SKM-1 treated with dmso at 0.1 percent for 144 hours (cell line): ENCODE data around the gene MYO18A.
"Not testable (repeated sequence)": the region's sequence is repeated elsewhere in the genome, so short reads cannot be mapped to it uniquely, and the experiment has no call there.

Experiments
- DNase-seq: peaks from one replicate; lab custom pipeline; 2025; ENCODE audit not compliant: unreplicated experiment; lab: John Stamatoyannopoulos, UW

Gene MYO18A

GRCh38 chr17:29108823-29109476, 71.2 kb downstream of the MYO18A start:
- DNase-seq = no peak

GRCh38 chr17:29107933-29108822, 72.0 kb downstream of the MYO18A start:
- DNase-seq = no peak

DNA sequence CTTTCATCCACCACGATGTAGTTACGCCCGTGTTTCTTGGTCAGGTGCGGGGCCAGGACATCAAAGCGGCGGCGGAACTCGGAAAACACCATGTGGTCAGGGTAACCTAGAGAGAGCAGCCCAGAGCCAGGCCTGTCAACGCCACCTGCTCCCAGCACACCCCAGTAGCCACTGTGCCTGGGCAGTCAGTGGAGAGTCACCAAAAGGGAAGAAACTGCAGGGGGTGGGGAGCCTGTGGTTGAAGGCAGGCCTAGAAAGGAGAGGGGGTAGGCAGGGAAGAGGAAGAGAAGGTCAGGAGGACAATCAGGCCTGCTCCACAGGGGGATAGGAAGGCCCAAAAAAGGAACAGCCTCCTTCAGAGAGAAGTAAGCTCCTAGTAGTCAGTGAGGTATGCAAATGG, 73.1 kb downstream of the MYO18A start:
- DNase-seq = peak; percentile 40

DNA sequence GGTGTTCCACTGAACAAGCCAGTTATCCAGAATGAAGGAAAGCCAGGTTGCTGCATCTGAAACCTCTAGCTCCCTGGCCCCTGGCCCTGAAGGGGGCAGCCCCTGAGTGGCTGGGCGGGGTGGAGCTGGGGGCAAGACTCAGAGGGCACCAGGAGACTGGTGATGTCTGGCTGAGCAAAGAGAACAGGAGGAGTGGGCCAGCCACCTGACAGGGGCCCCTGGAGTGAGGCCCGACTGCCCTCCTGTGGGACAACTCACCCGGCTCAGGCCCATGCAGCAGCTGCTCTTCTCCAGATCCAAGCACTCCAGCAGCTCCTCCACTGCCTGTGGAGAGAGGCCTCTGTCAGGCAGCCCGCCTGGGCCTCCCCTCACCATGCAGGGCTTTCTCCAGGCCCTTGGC, 76.9 kb downstream of the MYO18A start:
- DNase-seq = no peak

DNA sequence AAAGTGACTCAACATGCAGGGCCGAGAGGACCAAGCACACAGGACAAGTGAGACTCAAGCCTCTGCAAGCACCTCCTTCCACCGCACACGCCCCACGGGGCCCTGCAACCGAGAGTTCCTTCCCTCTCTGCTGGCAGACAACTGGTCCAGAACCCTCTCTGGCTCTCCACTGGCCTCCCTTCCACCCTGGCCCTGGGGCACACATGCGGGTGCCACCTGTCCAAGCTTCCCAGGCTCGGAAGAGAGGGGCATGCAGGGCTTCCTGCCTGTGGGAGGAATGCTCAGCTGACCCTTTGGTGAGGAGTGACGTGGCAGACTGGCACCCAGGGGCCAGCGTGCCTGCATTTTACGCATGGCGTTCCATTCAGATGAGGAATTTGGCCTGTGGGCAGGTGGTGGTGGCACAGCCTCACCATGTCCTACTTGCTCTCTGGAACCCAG, 77.4 kb downstream of the MYO18A start:
- DNase-seq = no peak

DNA sequence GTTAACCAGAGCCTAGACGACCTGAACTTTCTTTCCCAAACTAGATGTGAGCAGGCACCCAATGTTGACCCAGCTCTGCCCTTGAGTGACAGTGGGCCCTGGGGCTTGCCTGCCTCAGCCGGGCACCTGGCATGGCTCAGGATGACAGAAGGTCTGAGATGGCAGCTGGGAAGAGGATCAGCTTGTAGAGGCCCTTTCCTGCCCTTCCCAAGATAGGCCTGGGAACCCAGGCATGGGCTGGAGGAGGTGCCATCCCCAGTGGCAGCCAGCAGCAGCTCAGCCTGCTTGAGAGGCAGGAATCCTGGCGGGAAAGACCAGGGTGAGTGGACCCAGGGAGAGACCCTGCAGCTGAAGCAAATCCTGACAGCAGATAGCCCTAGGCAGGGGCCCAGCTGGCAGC, 78.2 kb downstream of the MYO18A start:
- DNase-seq = no peak

DNA sequence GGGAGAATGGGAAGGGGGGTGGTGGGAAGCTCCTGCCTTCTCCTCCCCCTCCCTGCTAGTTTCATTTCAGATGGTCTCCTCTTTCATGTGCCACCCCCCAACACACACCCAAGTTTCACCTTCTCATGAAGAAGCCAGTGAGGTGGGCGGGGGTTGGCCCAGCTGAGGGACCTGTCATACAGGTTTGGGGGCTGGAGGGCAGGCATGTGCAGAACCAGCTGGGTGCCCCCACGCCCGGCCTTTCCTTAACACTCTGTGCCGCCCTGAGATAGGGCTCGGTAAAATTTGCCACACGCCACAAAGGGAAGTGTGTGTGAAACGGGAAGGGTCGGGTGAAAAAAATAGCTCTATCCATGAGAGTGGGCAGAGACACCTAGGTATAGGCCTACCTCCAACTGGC, 79.9 kb downstream of the MYO18A start:
- DNase-seq = no peak

DNA sequence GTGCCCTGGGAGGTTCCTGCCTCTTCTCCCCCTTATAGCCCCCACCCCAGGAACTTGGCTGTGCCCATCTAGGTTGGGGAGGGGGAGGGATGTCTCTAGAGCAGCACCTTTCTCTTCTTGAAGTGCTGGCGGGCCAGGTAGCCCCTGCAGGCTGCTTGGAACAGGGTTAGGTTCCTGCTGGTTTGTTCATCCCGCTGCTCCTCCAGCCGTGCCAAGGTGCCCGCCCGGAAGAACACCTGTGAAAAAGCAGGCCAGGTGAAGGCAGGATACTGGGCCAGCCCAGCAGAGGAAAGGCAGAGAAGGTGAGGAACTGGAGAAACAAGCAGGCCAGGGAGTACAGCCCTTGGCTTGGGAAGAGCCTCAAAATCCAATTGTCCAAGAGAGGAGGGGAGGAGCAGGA, 80.7 kb downstream of the MYO18A start:
- DNase-seq = no peak

- DNase-seq = no peak
These were observed 84.1 kb downstream of the MYO18A start for GRCh38 chr17:29096094-29096493.

GRCh38 chr17:29095439-29095838, 84.8 kb downstream of the MYO18A start:
- no peak for DNase-seq

DNA sequence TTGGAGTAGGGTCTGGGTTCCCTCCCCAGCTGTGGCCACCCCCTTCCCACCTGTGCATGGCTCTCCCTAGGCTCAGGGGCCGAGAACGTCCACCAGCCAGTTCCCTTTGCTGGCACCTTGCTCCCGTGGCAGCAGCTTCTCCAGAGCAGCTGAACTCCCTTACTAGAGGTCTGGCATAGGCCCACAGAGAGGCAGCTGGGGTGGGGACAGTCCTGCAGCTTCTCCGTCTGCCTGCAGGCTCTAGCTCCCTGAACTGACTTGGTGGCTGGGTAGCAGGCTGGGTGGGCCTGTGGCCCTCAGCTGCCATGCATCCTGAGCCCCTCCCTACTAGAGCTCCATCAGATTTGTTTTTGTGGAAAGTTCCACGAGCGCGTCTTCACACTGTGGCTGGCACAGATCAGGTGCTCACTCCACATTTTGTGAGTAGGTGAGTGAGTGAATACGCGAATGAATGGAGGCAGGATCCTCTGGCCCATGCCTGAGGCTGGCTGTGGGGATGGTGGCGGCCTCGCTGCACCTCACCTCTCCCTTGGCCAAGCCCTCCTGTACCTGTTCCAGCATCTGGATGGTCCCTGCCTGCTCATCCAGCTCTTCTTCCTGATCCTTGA, 86.0 kb downstream of the MYO18A start:
- no peak for DNase-seq

- no peak for DNase-seq
These were observed 86.9 kb downstream of the MYO18A start for GRCh38 chr17:29093090-29093871.

- DNase-seq = no peak
These were observed 88.5 kb downstream of the MYO18A start for GRCh38 chr17:29091606-29092289.

- DNase-seq = no peak
These were observed 89.2 kb downstream of the MYO18A start for GRCh38 chr17:29090750-29091605.

DNA sequence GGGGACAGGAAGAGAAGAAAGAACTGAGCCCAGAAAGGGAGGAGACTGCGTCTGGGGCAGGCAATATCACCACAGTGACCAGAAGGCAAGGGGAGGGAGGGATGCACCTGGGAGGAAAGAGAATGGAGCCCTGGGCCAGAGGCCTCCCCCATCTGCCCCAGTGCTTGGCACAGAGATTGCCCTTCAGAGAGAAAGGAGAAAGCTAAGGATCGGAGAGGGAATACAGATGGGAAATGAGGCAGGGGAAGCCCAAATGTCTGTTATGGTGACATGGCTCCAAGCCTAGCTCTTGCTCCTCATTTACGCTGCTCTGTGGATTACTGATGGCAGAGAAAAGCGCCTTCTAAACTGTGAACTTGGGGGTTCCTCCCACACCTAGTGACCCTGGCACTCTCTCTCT, 90.1 kb downstream of the MYO18A start:
- DNase-seq = no peak

DNA sequence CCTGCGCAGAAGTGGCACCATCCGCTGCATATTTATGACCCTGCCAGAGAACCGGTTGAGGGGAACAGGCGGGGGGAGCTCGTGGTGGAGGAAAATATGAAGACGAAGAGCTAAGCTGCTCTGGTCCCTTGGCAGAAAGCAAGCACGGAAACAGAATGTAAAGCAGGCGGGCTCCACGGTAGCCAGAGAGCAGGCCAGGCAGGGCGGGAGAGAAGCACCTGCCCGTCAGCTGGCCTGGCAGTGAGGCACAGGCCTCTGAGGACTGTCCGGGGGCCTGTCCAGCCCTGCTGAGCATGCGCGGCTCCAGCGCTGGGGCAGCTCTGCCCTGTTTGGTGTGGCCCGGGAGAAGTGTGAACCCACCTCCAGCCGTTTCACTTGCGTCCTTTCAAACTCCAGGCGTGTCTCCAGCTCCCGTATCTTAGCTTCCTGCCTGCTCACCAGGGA, 90.6 kb downstream of the MYO18A start:
- no peak for DNase-seq

DNA sequence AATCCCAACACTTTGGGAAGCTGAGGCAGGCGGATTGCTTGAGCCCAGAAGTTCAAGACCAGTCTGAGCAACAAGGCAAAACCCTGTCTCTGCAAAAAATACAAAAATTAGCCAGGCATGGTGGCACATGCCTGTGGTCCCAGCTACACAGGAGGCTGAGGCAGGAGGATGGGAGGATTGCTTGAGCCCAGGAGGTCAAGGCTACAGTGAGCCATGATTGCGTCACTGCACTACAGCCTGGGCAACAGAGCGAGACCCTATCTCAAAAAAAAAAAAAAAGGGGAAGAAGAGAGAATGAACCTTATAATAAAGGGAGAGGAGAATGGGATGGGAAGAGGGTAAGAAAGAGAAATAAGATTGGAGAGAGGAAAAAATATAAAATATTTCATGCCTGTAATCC, 91.4 kb downstream of the MYO18A start:
- not testable (repeated sequence) for DNase-seq

- no peak for DNase-seq
These were observed 93.4 kb downstream of the MYO18A start for GRCh38 chr17:29086628-29087332.

- no peak for DNase-seq
These were observed 95.0 kb downstream of the MYO18A start for GRCh38 chr17:29085223-29085622.
